ENCODE data around the gene FGD4.

- TF ChIP-seq PKNOX1 (IDR thresholded peaks at IDR 0.05) (no peak), HDGF (IDR thresholded peaks at IDR 0.05; ENCODE audit: borderline replicate concordance) (no peak), FOXM1 (IDR thresholded peaks at IDR 0.05; ENCODE audit: borderline replicate concordance) (no peak), FOXA1 (IDR thresholded peaks at IDR 0.05) (no peak), SUZ12 (IDR thresholded peaks at IDR 0.05) (no peak), LEF1 (IDR thresholded peaks at IDR 0.05; ENCODE audit: borderline replicate concordance) (no peak), CTBP1 (IDR thresholded peaks at IDR 0.05; ENCODE audit: borderline replicate concordance) (no peak), ZNF384 (IDR thresholded peaks at IDR 0.05) (no peak), ELF4 (IDR thresholded peaks at IDR 0.05) (no peak), SP1 (IDR thresholded peaks at IDR 0.05) (no peak), TARDBP (IDR thresholded peaks at IDR 0.05) (no peak), BHLHE40 (IDR thresholded peaks at IDR 0.05; ENCODE audit: borderline replicate concordance) (no peak)
Observed at GRCh38 chr12:32502693-32503502, 103.5 kb downstream of the FGD4 start.

Data from HEK293T (cell line).